Stimulated activated CD8-positive, alpha-beta memory T cell treated with anti-CD3 and anti-CD28 coated beads, Interleukin-4, amount 100 ng/mL, for 24 hours (primary cell): ENCODE measurements around the gene EXOC1L.

Experiments used
- DNase-seq: peaks from one replicate; pipeline ENCODE4 v3.0.0-alpha.2; 2020; ENCODE audit warnings: low read depth

The EXOC1L gene

GRCh38 chr4:55884093-55884850 lies 64.7 kb downstream of the EXOC1L start:
- no peak for DNase-seq

GRCh38 chr4:55884851-55885219 lies 65.2 kb downstream of the EXOC1L start:
- no peak for DNase-seq
